ES-I3 (cell line): ENCODE measurements around the gene SLTM.
"Not testable (repeated sequence)": the region's sequence is repeated elsewhere in the genome, so short reads cannot be mapped to it uniquely, and the experiment has no call there.

Experiments used
- H3K36me3 ChIP-seq: 2 replicates; pipeline ENCODE4 v1.6.1; 2013; ENCODE audit warnings: mild to moderate bottlenecking, low read length, control low read depth, moderate library complexity; ENCODE audit not compliant: insufficient read depth
- H3K4me1 ChIP-seq: 2 replicates; pipeline ENCODE4 v1.6.1; 2013; ENCODE audit warnings: mild to moderate bottlenecking, control low read depth, low read length; ENCODE audit not compliant: insufficient read depth
- H3K9ac ChIP-seq: 2 replicates; pipeline ENCODE4 v1.6.1; 2013; ENCODE audit warnings: low read depth, mild to moderate bottlenecking, low read length, moderate library complexity
- H3K9me3 ChIP-seq: 2 replicates; pipeline ENCODE4 v1.6.1; 2013; ENCODE audit warnings: mild to moderate bottlenecking, low read length, moderate library complexity; ENCODE audit not compliant: control insufficient read depth, insufficient read depth

The SLTM gene

GRCh38 chr15:58840048-58840447, 93.4 kb downstream of the SLTM start:
- Histone ChIP-seq H3K9me3 (no peaks in the 10 kb centered on the region), H3K4me1 (no peaks in the 10 kb centered on the region), H3K9ac (no peak overlapping the region), H3K36me3 (no peaks in the 10 kb centered on the region)

DNA sequence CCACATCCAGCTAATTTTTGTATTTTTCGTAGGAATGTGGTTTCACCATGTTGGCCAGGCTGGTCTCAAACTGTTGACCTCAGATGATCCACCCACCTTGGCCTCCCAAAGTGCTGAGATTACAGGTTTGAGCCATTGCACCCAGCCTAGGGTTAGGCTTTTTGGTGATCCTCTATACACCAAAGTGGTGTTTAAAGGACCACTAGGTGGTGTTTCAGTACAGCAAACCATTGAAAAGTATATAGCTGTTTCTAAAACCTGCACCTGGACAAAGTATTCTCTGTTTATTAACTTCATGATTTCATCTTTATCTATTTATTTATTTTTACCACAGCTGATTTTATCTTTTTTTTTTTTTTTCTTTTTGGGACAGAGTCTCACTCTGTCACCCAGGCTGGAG, 94.0 kb downstream of the SLTM start:
- Histone ChIP-seq H3K9me3 (no peaks in the 10 kb centered on the region), H3K9ac (no peak overlapping the region), H3K4me1 (0 out of 2 replicates have a peak, but pooled peaks cover 3% of the 10 kb centered on the region), H3K36me3 (no peaks in the 10 kb centered on the region)

GRCh38 chr15:58833681-58834426, 99.6 kb downstream of the SLTM start:
- Histone ChIP-seq H3K4me1 (peaks cover 18% of the 10 kb centered on the region), H3K9ac (peak overlapping the region; percentile 25)
- H3K9me3 ChIP-seq, H3K36me3 ChIP-seq: not testable (repeated sequence)

GRCh38 chr15:58830556-58830955, 102.9 kb downstream of the SLTM start:
- Histone ChIP-seq H3K36me3 (no peaks in the 10 kb centered on the region), H3K9me3 (no peaks in the 10 kb centered on the region; the same call in 1 of the 2 replicates), H3K4me1 (peaks cover 18% of the 10 kb centered on the region), H3K9ac (no peak overlapping the region)
